Dedifferentiated amniotic fluid mesenchymal stem cell (primary cell): Measurements from ENCODE around the gene SFXN4.
"Not testable (repeated sequence)": the region's sequence is repeated elsewhere in the genome, so short reads cannot be mapped to it uniquely, and the experiment has no call there.

Source experiments
- DNase-seq: peaks from one replicate; pipeline ENCODE4 v3.0.0-alpha.2; 2016; ENCODE audit errors: extremely low spot score

Gene SFXN4

GRCh38 chr10:119105899-119106298 is 59.6 kb downstream of the SFXN4 start:
- DNase-seq = not testable (repeated sequence)

GRCh38 chr10:119105155-119105554 is 60.4 kb downstream of the SFXN4 start:
- DNase-seq = no peak

- DNase-seq = no peak
These were observed 60.9 kb downstream of the SFXN4 start for GRCh38 chr10:119104654-119105015.

- peak; percentile 65 for DNase-seq
These were observed 61.4 kb downstream of the SFXN4 start, which contains the start of gene DENND10 for GRCh38 chr10:119103903-119104653. DENND10 (plus strand) TSS chr10:119104113; CDS start chr10:119104143, 30 bp downstream.

DNA sequence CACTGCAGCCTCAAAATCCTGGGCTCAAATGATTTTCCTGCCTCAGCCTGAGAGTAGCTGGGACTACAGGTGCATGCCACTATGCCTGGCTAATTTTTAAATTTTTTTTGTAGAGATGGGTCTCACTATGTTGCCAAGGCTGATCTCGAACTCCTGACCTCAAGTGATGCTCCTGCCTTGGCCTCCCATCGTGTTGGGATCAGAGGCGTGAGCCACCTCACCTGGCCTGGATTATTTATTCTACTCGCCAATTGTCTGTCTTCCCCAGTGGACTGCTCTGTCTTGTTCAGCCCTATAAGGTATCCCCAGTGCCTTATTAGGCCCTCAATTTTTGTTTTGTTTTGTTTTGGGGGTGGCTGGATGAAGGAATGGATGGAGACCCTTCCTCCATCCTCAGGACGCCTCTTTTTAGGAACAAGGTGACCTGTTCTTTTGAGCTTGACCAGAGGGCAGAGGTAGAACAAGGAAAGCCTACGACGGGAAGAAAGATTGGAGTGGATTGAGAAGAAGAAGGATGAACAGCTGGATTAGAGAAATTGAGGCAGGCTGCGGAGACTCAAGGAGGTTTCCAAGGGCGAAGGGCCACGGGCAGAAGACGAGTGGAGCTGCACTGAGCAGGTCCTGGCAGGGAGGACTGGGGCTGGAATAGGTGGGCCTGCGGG is 62.1 kb downstream of the SFXN4 start:
- DNase-seq = no peak

DNA sequence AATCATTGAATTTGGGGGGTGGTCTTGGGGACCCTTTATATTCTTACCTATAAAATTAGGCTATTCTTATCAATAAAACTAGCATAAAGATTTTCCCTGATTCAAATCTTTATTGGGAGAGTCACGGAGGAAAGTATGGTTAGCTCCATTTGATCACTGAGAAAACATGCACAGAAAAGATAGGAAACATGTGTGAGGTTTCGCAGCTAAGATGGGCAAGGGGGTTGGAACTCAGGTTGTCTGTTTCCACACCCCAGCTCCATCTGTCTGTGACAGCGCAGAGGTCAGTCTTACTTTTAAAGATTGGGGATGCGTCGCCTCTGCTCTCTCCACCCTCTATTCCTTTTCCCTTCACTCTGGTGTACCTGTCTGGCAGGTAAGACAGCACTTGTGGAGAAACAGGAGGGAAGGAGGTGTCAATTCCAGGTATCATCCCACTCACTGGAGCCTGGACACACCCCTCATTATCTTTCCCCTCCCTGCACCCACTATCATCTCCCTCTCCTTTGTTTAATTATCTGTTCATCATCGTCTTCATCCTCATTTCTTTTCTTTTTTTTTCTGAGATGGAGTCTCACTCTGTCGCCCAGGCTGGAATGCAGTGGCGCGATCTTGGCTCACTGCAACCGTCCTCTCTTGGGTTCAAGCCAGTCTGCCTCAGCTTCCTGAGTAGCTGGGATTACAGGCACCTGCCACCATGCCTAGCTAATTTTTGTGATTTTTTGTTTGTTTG is 64.0 kb downstream of the SFXN4 start:
- no peak for DNase-seq

GRCh38 chr10:119100434-119101238 is 64.9 kb downstream of the SFXN4 start:
- no peak for DNase-seq

GRCh38 chr10:119098576-119098975 is 66.9 kb downstream of the SFXN4 start:
- DNase-seq = no peak

- DNase-seq = not testable (repeated sequence)
These were observed 68.7 kb downstream of the SFXN4 start for GRCh38 chr10:119096641-119097415.

GRCh38 chr10:119095640-119096039 is 69.9 kb downstream of the SFXN4 start:
- DNase-seq = no peak

DNA sequence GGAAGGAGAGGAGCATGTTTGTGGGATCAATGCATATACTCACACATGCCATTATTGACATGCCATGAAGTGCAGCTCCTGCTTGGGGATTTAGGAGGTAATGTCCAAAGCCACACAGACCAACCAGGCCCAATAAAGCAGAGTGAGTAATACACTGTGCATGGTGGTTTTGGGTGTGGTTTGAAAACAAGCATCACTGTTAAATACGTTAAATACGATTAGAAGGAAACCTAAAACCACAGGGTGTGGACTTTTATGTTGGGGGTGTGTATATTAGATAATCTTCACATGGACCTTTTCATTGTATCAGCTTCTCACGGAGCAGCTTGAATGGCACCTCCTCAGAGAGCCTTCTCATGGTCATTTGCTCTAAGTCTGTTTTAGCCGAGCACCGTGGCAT is 74.5 kb downstream of the SFXN4 start:
- DNase-seq = peak; percentile 82
